Activated T-cell treated with anti-CD3 and anti-CD28 coated beads, Interleukin-2, amount 50 U/mL, for 24 hours (primary cell): ENCODE measurements around the gene CDC73.
"Not testable (repeated sequence)": the region's sequence is repeated elsewhere in the genome, so short reads cannot be mapped to it uniquely, and the experiment has no call there.

Experiments used
- DNase-seq: peaks from one replicate; pipeline ENCODE4 v3.0.0-alpha.2; 2020
- H3K27ac Mint-ChIP-seq: 2 replicates; pipeline ENCODE4 v1.8.0; 2020; ENCODE audit warnings: mild to moderate bottlenecking, mixed read lengths
- H3K27me3 Mint-ChIP-seq: 2 replicates; pipeline ENCODE4 v1.8.0; 2020; ENCODE audit warnings: mixed read lengths
- H3K36me3 Mint-ChIP-seq: 2 replicates; pipeline ENCODE4 v1.8.0; 2020; ENCODE audit warnings: low read depth, mixed read lengths
- H3K4me1 Mint-ChIP-seq: 2 replicates; pipeline ENCODE4 v1.8.0; 2020; ENCODE audit warnings: low read depth, mixed read lengths
- H3K4me3 Mint-ChIP-seq: 2 replicates; pipeline ENCODE4 v1.8.0; 2020; ENCODE audit warnings: mild to moderate bottlenecking, moderate library complexity, mixed read lengths
- H3K9me3 Mint-ChIP-seq: 2 replicates; pipeline ENCODE4 v1.8.0; 2020; ENCODE audit warnings: mixed read lengths

CDC73 gene

GRCh38 chr1:193251950-193252349, 130.1 kb downstream of the CDC73 start:
- DNase-seq: no peak
- Mint-ChIP-seq H3K27me3 (no peaks in the 10 kb centered on the region), H3K9me3 (peaks cover 5% of the 10 kb centered on the region), H3K27ac (no peak overlapping the region), H3K4me1 (peaks cover 3% of the 10 kb centered on the region), H3K36me3 (peaks cover 65% of the 10 kb centered on the region), H3K4me3 (no peak overlapping the region)

GRCh38 chr1:193256019-193256418, 134.2 kb downstream of the CDC73 start:
- Mint-ChIP-seq H3K4me1 (peaks cover 14% of the 10 kb centered on the region), H3K27ac (no peak overlapping the region), H3K27me3 (no peaks in the 10 kb centered on the region), H3K9me3 (no peaks in the 10 kb centered on the region), H3K4me3 (no peak overlapping the region), H3K36me3 (peaks cover 33% of the 10 kb centered on the region)
- DNase-seq: no peak

- Mint-ChIP-seq H3K4me3 (no peak overlapping the region), H3K27ac (no peak overlapping the region), H3K9me3 (no peaks in the 10 kb centered on the region), H3K4me1 (peaks cover 16% of the 10 kb centered on the region), H3K36me3 (peaks cover 25% of the 10 kb centered on the region), H3K27me3 (no peaks in the 10 kb centered on the region)
- DNase-seq: no peak
These were observed 137.8 kb downstream of the CDC73 start for GRCh38 chr1:193259636-193260035.

GRCh38 chr1:193260056-193260745, 138.4 kb downstream of the CDC73 start:
- Mint-ChIP-seq H3K4me1 (peaks cover 16% of the 10 kb centered on the region), H3K4me3 (no peak overlapping the region), H3K27me3 (no peaks in the 10 kb centered on the region), H3K9me3 (no peaks in the 10 kb centered on the region), H3K27ac (no peak overlapping the region), H3K36me3 (peaks cover 24% of the 10 kb centered on the region)
- no peak for DNase-seq

- Mint-ChIP-seq H3K36me3 (peaks cover 30% of the 10 kb centered on the region), H3K27me3 (no peaks in the 10 kb centered on the region), H3K4me3 (no peak overlapping the region), H3K9me3 (no peaks in the 10 kb centered on the region), H3K4me1 (peaks cover 15% of the 10 kb centered on the region), H3K27ac (no peak overlapping the region)
- DNase-seq: no peak
These were observed 139.1 kb downstream of the CDC73 start for GRCh38 chr1:193260896-193261295.

GRCh38 chr1:193262661-193263060, 140.8 kb downstream of the CDC73 start:
- DNase-seq: no peak
- Mint-ChIP-seq H3K4me3 (no peak overlapping the region), H3K36me3 (peaks cover 24% of the 10 kb centered on the region), H3K27me3 (no peaks in the 10 kb centered on the region), H3K9me3 (no peaks in the 10 kb centered on the region), H3K4me1 (peaks cover 7% of the 10 kb centered on the region), H3K27ac (no peak overlapping the region)

- Mint-ChIP-seq H3K27me3 (no peaks in the 10 kb centered on the region), H3K27ac (peak overlapping the region; percentile 44), H3K36me3 (peaks cover 24% of the 10 kb centered on the region), H3K4me1 (peaks cover 2% of the 10 kb centered on the region), H3K4me3 (no peak overlapping the region), H3K9me3 (no peaks in the 10 kb centered on the region)
- DNase-seq: no peak
These were observed 142.7 kb downstream of the CDC73 start for GRCh38 chr1:193264313-193265065.

- Mint-ChIP-seq H3K4me1 (peaks cover 2% of the 10 kb centered on the region), H3K27me3 (no peaks in the 10 kb centered on the region), H3K27ac (no peak overlapping the region), H3K4me3 (no peak overlapping the region), H3K36me3 (peaks cover 26% of the 10 kb centered on the region), H3K9me3 (peaks cover under 1% of the 10 kb centered on the region)
- no peak for DNase-seq
These were observed 143.9 kb downstream of the CDC73 start for GRCh38 chr1:193265716-193266115.

- H3K4me1 Mint-ChIP-seq, DNase-seq, H3K27me3 Mint-ChIP-seq, H3K27ac Mint-ChIP-seq, H3K4me3 Mint-ChIP-seq: not testable (repeated sequence)
- Mint-ChIP-seq H3K36me3 (peaks cover 33% of the 10 kb centered on the region), H3K9me3 (peaks cover 10% of the 10 kb centered on the region)
These were observed 145.0 kb downstream of the CDC73 start for GRCh38 chr1:193266794-193267193.

- DNase-seq: no peak
- H3K4me1 Mint-ChIP-seq: peaks cover 5% of the 10 kb centered on the region
- no peak overlapping the region for H3K27ac Mint-ChIP-seq
- peaks cover 35% of the 10 kb centered on the region for H3K36me3 Mint-ChIP-seq
- no peaks in the 10 kb centered on the region for H3K27me3 Mint-ChIP-seq
- no peak overlapping the region for H3K4me3 Mint-ChIP-seq
- H3K9me3 Mint-ChIP-seq: peaks cover 16% of the 10 kb centered on the region
These were observed 149.2 kb downstream of the CDC73 start for GRCh38 chr1:193270996-193271395.

GRCh38 chr1:193275773-193276172, 153.9 kb downstream of the CDC73 start:
- Mint-ChIP-seq H3K36me3 (peaks cover 35% of the 10 kb centered on the region), H3K9me3 (peaks cover 15% of the 10 kb centered on the region)

GRCh38 chr1:193278968-193279367, 157.1 kb downstream of the CDC73 start:
- peaks cover 14% of the 10 kb centered on the region for H3K36me3 Mint-ChIP-seq
- H3K4me3 Mint-ChIP-seq: no peak overlapping the region
- no peaks in the 10 kb centered on the region for H3K27me3 Mint-ChIP-seq
- DNase-seq: no peak
- no peak overlapping the region for H3K27ac Mint-ChIP-seq
- no peaks in the 10 kb centered on the region for H3K9me3 Mint-ChIP-seq
- H3K4me1 Mint-ChIP-seq: peaks cover 10% of the 10 kb centered on the region

More at GRCh38 chr1:193275773-193276172, 153.9 kb downstream of the CDC73 start:
- Mint-ChIP-seq H3K4me1 (peaks cover 5% of the 10 kb centered on the region), H3K4me3 (no peak overlapping the region), H3K27me3 (no peaks in the 10 kb centered on the region), H3K27ac (no peak overlapping the region)
- no peak for DNase-seq

GRCh38 chr1:193281894-193282293, 160.1 kb downstream of the CDC73 start:
- H3K4me3 Mint-ChIP-seq: no peak overlapping the region
- H3K4me1 Mint-ChIP-seq: peaks cover 15% of the 10 kb centered on the region
- peaks cover 5% of the 10 kb centered on the region for H3K36me3 Mint-ChIP-seq
- no peak overlapping the region for H3K27ac Mint-ChIP-seq
- H3K27me3 Mint-ChIP-seq: no peaks in the 10 kb centered on the region
- H3K9me3 Mint-ChIP-seq: no peaks in the 10 kb centered on the region
- DNase-seq: no peak

GRCh38 chr1:193283016-193283415, 161.2 kb downstream of the CDC73 start:
- no peak overlapping the region for H3K4me3 Mint-ChIP-seq
- H3K36me3 Mint-ChIP-seq: peaks cover 5% of the 10 kb centered on the region
- DNase-seq: no peak
- peaks cover 15% of the 10 kb centered on the region for H3K4me1 Mint-ChIP-seq
- H3K27me3 Mint-ChIP-seq: no peaks in the 10 kb centered on the region
- H3K9me3 Mint-ChIP-seq: no peaks in the 10 kb centered on the region
- no peak overlapping the region for H3K27ac Mint-ChIP-seq

- Mint-ChIP-seq H3K27me3 (no peaks in the 10 kb centered on the region), H3K27ac (no peak overlapping the region), H3K4me3 (no peak overlapping the region), H3K36me3 (peaks cover 5% of the 10 kb centered on the region), H3K4me1 (peaks cover 15% of the 10 kb centered on the region), H3K9me3 (no peaks in the 10 kb centered on the region)
- DNase-seq: no peak
These were observed 162.4 kb downstream of the CDC73 start for GRCh38 chr1:193284219-193284618.
